Measurements from ENCODE around the gene GPRC5D. TPM values are rescaled to one million over a fixed set of nuclear protein-coding genes. Genes with fewer than 3 reads are reported as not detected.

GPRC5D gene
- total RNA-seq, 1 experiment from 2014 or later = 0.33 TPM

- no peak for TF ChIP-seq AR (CRISPR knock-in tag; IDR thresholded peaks at IDR 0.05)
- TF ChIP-seq E2F1 (CRISPR knock-in tag; IDR thresholded peaks at IDR 0.05) = no peak
- TF ChIP-seq ZNF138 (CRISPR knock-in tag; conservative IDR thresholded peaks at IDR 0.05) = no peak
- no peak for TF ChIP-seq ATF1 (CRISPR knock-in tag; IDR thresholded peaks at IDR 0.05)
- no peak for TF ChIP-seq CREB1 (CRISPR knock-in tag; IDR thresholded peaks at IDR 0.05)
- TF ChIP-seq TCF7 (CRISPR knock-in tag; IDR thresholded peaks at IDR 0.05; ENCODE audit: low read depth) = no peak
- no peak for TF ChIP-seq ATF2 (CRISPR knock-in tag; IDR thresholded peaks at IDR 0.05; ENCODE audit: borderline replicate concordance, low read depth)
- no peak for TF ChIP-seq SP1 (CRISPR knock-in tag; conservative IDR thresholded peaks at IDR 0.05)
- TF ChIP-seq ZBTB43 (CRISPR knock-in tag; IDR thresholded peaks at IDR 0.05) = no peak
These were observed 39.3 kb downstream of the GPRC5D start (continued) for GRCh38 chr12:12912711-12913110.

GRCh38 chr12:12909995-12910420 lies 42.0 kb downstream of the GPRC5D start:
- TF ChIP-seq ZNF138 (CRISPR knock-in tag; conservative IDR thresholded peaks at IDR 0.05) (no peak), ZNF512 (CRISPR knock-in tag; IDR thresholded peaks at IDR 0.05; ENCODE audit: borderline replicate concordance) (no peak), ZBTB21 (CRISPR knock-in tag; IDR thresholded peaks at IDR 0.05; ENCODE audit: borderline replicate concordance) (no peak), GTF2I (CRISPR knock-in tag; conservative IDR thresholded peaks at IDR 0.05) (no peak), FOXJ3 (CRISPR knock-in tag; IDR thresholded peaks at IDR 0.05; ENCODE audit: borderline replicate concordance) (no peak), MYBL2 (CRISPR knock-in tag; IDR thresholded peaks at IDR 0.05) (no peak)
- Mint-ChIP-seq H3K9me3 (no peaks in the 10 kb centered on the region), H3K27ac (no peak overlapping the region), H3K4me1 (peaks cover 11% of the 10 kb centered on the region), H3K27me3 (ENCODE audit: low read depth) (no peaks in the 10 kb centered on the region; the same call in 1 of the 2 replicates), H3K4me3 (no peak overlapping the region), H3K36me3 (no peaks in the 10 kb centered on the region)
- ATAC-seq (no peak), DNase-seq (ENCODE audit: low spot score) (no peak)
- ChIA-PET CTCF (interaction anchor here (1.0 to 1.2 kb wide), 2 partner anchors 66 to 73 kb away, joined by 3 to 7 read pairs; no protein-coding TSS in a partner anchor), POLR2A (no interaction called here)

All from WTC11 (cell line).